ENCODE results near the gene PPP1R8. TPM values are rescaled to one million over a fixed set of nuclear protein-coding genes. Genes with fewer than 3 reads are reported as not detected.

PPP1R8 gene
- total RNA-seq, 4 donors from 2014 or later, result 32.5 to 43.5 (median 35.2) TPM

GRCh38 chr1:27831568-27832410 is 1.2 kb downstream of the PPP1R8 start:
- peaks cover 24% of the 10 kb centered on the region for H3K4me1 ChIP-seq
- peak overlapping the region; percentile 93 for H3K27ac ChIP-seq
- H3K4me3 ChIP-seq, result peak overlapping the region; percentile 91
- DNase-seq (ENCODE audit: low spot score in 2 of 2), result no peak
- H3K36me3 ChIP-seq, result peaks cover 15% of the 10 kb centered on the region
- 47% methylated on average over 10 of the region's 10 CpGs for WGBS
- no peaks in the 10 kb centered on the region for H3K9me3 ChIP-seq
- no peak for TF ChIP-seq POLR2A (IDR thresholded peaks at IDR 0.05)
- no peak for TF ChIP-seq POLR2AphosphoS5 (IDR thresholded peaks at IDR 0.05)
- TF ChIP-seq EP300 (IDR thresholded peaks at IDR 0.05), result no peak
- no peak for TF ChIP-seq CTCF (IDR thresholded peaks at IDR 0.05)
- no peaks in the 10 kb centered on the region for H3K27me3 ChIP-seq

GRCh38 chr1:27832762-27833161 is 2.2 kb downstream of the PPP1R8 start:
- no peak for DNase-seq (ENCODE audit: low spot score in 2 of 2)
- no peak overlapping the region for H3K27ac ChIP-seq
- no peak overlapping the region for H3K4me3 ChIP-seq
- no peaks in the 10 kb centered on the region for H3K27me3 ChIP-seq
- H3K4me1 ChIP-seq, result peaks cover 24% of the 10 kb centered on the region
- 72% methylated on average over 2 of the region's 2 CpGs for WGBS
- TF ChIP-seq CTCF (IDR thresholded peaks at IDR 0.05) (no peak), POLR2A (IDR thresholded peaks at IDR 0.05) (no peak), EP300 (IDR thresholded peaks at IDR 0.05) (no peak), POLR2AphosphoS5 (IDR thresholded peaks at IDR 0.05) (no peak)
- H3K9me3 ChIP-seq, result no peaks in the 10 kb centered on the region
- H3K36me3 ChIP-seq, result peaks cover 16% of the 10 kb centered on the region

GRCh38 chr1:27833470-27833869 is 2.9 kb downstream of the PPP1R8 start:
- Histone ChIP-seq H3K36me3 (peaks cover 19% of the 10 kb centered on the region), H3K27ac (no peak overlapping the region), H3K4me1 (peaks cover 24% of the 10 kb centered on the region), H3K4me3 (no peak overlapping the region), H3K27me3 (no peaks in the 10 kb centered on the region), H3K9me3 (no peaks in the 10 kb centered on the region)
- DNase-seq (ENCODE audit: low spot score in 2 of 2), result no peak
- WGBS, result 84% methylated on average over 3 of the region's 3 CpGs
- TF ChIP-seq EP300 (IDR thresholded peaks at IDR 0.05) (no peak), CTCF (IDR thresholded peaks at IDR 0.05) (no peak), POLR2A (IDR thresholded peaks at IDR 0.05) (no peak), POLR2AphosphoS5 (IDR thresholded peaks at IDR 0.05) (no peak)

GRCh38 chr1:27835046-27835445 is 4.5 kb downstream of the PPP1R8 start:
- no peaks in the 10 kb centered on the region for H3K27me3 ChIP-seq
- H3K4me1 ChIP-seq, result peaks cover 23% of the 10 kb centered on the region
- DNase-seq (ENCODE audit: low spot score in 2 of 2), result no peak
- H3K36me3 ChIP-seq, result peaks cover 33% of the 10 kb centered on the region
- no peak overlapping the region for H3K27ac ChIP-seq
- TF ChIP-seq EP300 (IDR thresholded peaks at IDR 0.05), result no peak
- no peak for TF ChIP-seq POLR2A (IDR thresholded peaks at IDR 0.05)
- no peak for TF ChIP-seq POLR2AphosphoS5 (IDR thresholded peaks at IDR 0.05)
- TF ChIP-seq CTCF (IDR thresholded peaks at IDR 0.05), result no peak
- no peaks in the 10 kb centered on the region for H3K9me3 ChIP-seq
- no peak overlapping the region for H3K4me3 ChIP-seq

- no peak overlapping the region for H3K4me3 ChIP-seq
- TF ChIP-seq POLR2AphosphoS5 (IDR thresholded peaks at IDR 0.05) (no peak), POLR2A (IDR thresholded peaks at IDR 0.05) (no peak), EP300 (IDR thresholded peaks at IDR 0.05) (no peak), CTCF (IDR thresholded peaks at IDR 0.05) (no peak)
- no peaks in the 10 kb centered on the region for H3K27me3 ChIP-seq
- H3K27ac ChIP-seq, result no peak overlapping the region
- H3K4me1 ChIP-seq, result peaks cover 21% of the 10 kb centered on the region
- WGBS, result 93% methylated on average over 1 of the region's 1 CpG
- DNase-seq (ENCODE audit: low spot score in 2 of 2), result no peak
- H3K9me3 ChIP-seq, result no peaks in the 10 kb centered on the region
- H3K36me3 ChIP-seq, result peaks cover 38% of the 10 kb centered on the region
Measured at GRCh38 chr1:27835501-27835900, 4.9 kb downstream of the PPP1R8 start.

Data from suprapubic skin (tissue), 4 donors.